Upper lobe of left lung (tissue), 6 donors: ENCODE data around the gene SLC25A48. TPM values are rescaled to one million over a fixed set of nuclear protein-coding genes. Genes with fewer than 3 reads are reported as not detected.

Source experiments
- ATAC-seq, 2 donors: fragments of 200-7000 bp; cut with Tn5 transposase; one replicate each; pipeline ENCODE4 v1.9.1; 2022; ENCODE audit warnings: mild to moderate bottlenecking in 2 of 2, moderate library complexity in 2 of 2; ENCODE audit not compliant: low FRiP score in 2 of 2
- DNase-seq, 2 donors: peaks; one replicate each; pipeline ENCODE4 v3.0.0-alpha.2; 2019 to 2020
- H3K27ac ChIP-seq, 4 donors: fragments of 200-600 bp; sonication (generic); one replicate each; pipeline ENCODE4 v1.5.1; 2016 to 2019
- H3K27me3 ChIP-seq, 4 donors: fragments of 200-600 bp; sonication (generic); one replicate each; pipeline ENCODE4 v1.5.1; 2017 to 2019
- H3K36me3 ChIP-seq, 4 donors: fragments of 200-600 bp; sonication (generic); one replicate each; pipeline ENCODE4 v1.5.1; 2016 to 2019
- H3K4me1 ChIP-seq, 4 donors: fragments of 200-600 bp; sonication (generic); one replicate each; pipeline ENCODE4 v1.5.1; 2018 to 2019
- H3K4me3 ChIP-seq, 4 donors: fragments of 200-600 bp; sonication (generic); one replicate each; pipeline ENCODE4 v1.5.1; 2017 to 2019; ENCODE audit warnings: mild to moderate bottlenecking in 2 of 4, moderate library complexity in 1 of 4
- H3K9me3 ChIP-seq, 4 donors: fragments of 200-600 bp; sonication (generic); one replicate each; pipeline ENCODE4 v1.5.1; 2018 to 2019
- EP300 ChIP-seq, 4 donors: sonication (generic); formaldehyde crosslinking; IDR thresholded peaks; one replicate each; pipeline ENCODE4 v1.5.1; 2017; ENCODE audit warnings: antibody characterized with exemption in 4 of 4, control low read depth in 2 of 4
- POLR2A ChIP-seq, 4 donors: fragments of 450-650 bp; IDR thresholded peaks; one replicate each; pipeline ENCODE4 v1.5.1; 2016 to 2017; ENCODE audit warnings: antibody characterized with exemption in 4 of 4, mild to moderate bottlenecking in 2 of 4
- POLR2AphosphoS5 ChIP-seq, 2 donors: sonication (generic); formaldehyde crosslinking; IDR thresholded peaks; one replicate each; pipeline ENCODE4 v1.5.1; 2017; ENCODE audit warnings: antibody characterized with exemption in 2 of 2
- WGBS, 2 donors: methylation state at CpG; one replicate each; pipeline ENCODE4 v1.1.5; 2017 to 2018; 5-methylcytosine and 5-hydroxymethylcytosine counted together
- total RNA-seq, 6 donors: library from RNA; depleted of rRNA in 4 of 6; stranded (reverse); fragments of >200 nt in 4 of 6; gene quantifications; one replicate each; pipeline versions ENCODE4 v1.1.0 to v1.2.1, GENCODE V29; 2016 to 2021
- TF ChIP-seq, protein P1 (sequence below), 6 experiments: fragments of 450-650 bp in 4 of 6; fragments of 200-600 bp in 2 of 6; sonication (generic) in 2 of 6; IDR thresholded peaks; one replicate each; pipeline ENCODE4 v1.5.1; 2016 to 2019; ENCODE audit warnings: antibody characterized with exemption in 6 of 6
- donor health status: DM: no; HTN: no; CAD: no; lungs with moderate emphysema.
- donor health status: DM: no; HTN: yes; CAD: no; lungs with severe emphysema.

The SLC25A48 gene
- total RNA-seq, 6 donors from 2014 or later = not detected

DNA sequence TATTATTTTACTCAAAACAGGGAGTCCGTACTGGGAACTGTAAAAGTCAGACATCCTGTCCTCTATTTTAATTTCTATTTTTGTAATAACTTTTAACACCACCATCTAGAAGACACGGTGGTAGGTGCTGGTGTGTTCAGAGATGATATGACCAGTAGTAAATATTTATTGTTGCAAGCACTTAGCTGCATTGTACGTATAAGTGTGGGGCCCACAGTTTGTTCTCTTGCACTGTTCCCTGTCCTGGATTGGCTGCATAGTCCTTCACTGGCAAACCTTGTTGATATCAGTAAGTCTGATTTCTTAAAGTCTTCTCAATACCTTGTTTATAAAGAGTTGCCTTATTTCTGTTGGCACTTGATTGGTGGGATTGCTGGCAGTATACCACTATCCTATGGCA, 85.7 kb downstream of the SLC25A48 start:
- no peak overlapping the region for H3K4me3 ChIP-seq
- H3K9me3 ChIP-seq = no peaks in the 10 kb centered on the region
- H3K27me3 ChIP-seq = no peaks in the 10 kb centered on the region
- H3K27ac ChIP-seq = no peak overlapping the region
- 54 to 72% methylated on average over 3 of the region's 3 CpGs for WGBS, 2 donors
- DNase-seq (no peak), ATAC-seq (no peak)
- no peak for TF ChIP-seq POLR2AphosphoS5 (IDR thresholded peaks at IDR 0.05)
- no peak for TF ChIP-seq EP300 (IDR thresholded peaks at IDR 0.05)
- TF ChIP-seq, protein P1, sequence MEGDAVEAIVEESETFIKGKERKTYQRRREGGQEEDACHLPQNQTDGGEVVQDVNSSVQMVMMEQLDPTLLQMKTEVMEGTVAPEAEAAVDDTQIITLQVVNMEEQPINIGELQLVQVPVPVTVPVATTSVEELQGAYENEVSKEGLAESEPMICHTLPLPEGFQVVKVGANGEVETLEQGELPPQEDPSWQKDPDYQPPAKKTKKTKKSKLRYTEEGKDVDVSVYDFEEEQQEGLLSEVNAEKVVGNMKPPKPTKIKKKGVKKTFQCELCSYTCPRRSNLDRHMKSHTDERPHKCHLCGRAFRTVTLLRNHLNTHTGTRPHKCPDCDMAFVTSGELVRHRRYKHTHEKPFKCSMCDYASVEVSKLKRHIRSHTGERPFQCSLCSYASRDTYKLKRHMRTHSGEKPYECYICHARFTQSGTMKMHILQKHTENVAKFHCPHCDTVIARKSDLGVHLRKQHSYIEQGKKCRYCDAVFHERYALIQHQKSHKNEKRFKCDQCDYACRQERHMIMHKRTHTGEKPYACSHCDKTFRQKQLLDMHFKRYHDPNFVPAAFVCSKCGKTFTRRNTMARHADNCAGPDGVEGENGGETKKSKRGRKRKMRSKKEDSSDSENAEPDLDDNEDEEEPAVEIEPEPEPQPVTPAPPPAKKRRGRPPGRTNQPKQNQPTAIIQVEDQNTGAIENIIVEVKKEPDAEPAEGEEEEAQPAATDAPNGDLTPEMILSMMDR (IDR thresholded peaks at IDR 0.05) = no peak
- TF ChIP-seq POLR2A (IDR thresholded peaks at IDR 0.05) = no peak
- H3K36me3 ChIP-seq = no peaks in the 10 kb centered on the region
- no peaks in the 10 kb centered on the region for H3K4me1 ChIP-seq

DNA sequence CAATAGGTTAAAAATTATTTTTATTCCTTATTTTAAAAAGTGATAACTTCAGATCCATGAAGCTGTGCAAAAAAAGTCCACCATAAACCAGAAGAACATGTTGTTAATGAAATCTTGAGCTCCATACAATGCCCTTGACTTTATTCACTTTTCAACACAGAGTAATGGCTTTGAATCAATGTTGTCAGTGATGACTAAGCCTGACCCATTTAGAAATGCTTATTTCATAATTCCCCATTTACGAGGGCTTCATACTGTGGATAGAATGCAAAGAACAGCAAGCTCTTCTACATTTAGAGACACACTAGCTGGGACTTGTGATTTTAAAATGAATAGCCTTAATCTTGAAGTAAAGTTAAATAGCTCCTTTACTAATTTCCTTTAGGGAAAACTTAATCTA, 86.9 kb downstream of the SLC25A48 start:
- H3K36me3 ChIP-seq = no peaks in the 10 kb centered on the region
- H3K9me3 ChIP-seq = no peaks in the 10 kb centered on the region
- H3K4me3 ChIP-seq = no peak overlapping the region
- ATAC-seq = peak in 1 of 2 donors; percentile 39
- no peak overlapping the region for H3K27ac ChIP-seq
- TF ChIP-seq, protein P1 (IDR thresholded peaks at IDR 0.05) = no peak
- TF ChIP-seq POLR2AphosphoS5 (IDR thresholded peaks at IDR 0.05) = no peak
- no peak for TF ChIP-seq EP300 (IDR thresholded peaks at IDR 0.05)
- no peak for TF ChIP-seq POLR2A (IDR thresholded peaks at IDR 0.05)
- 47 to 70% methylated on average over 1 of the region's 1 CpG for WGBS, 2 donors
- H3K4me1 ChIP-seq = no peaks in the 10 kb centered on the region
- H3K27me3 ChIP-seq = no peaks in the 10 kb centered on the region
- DNase-seq = no peak

DNA sequence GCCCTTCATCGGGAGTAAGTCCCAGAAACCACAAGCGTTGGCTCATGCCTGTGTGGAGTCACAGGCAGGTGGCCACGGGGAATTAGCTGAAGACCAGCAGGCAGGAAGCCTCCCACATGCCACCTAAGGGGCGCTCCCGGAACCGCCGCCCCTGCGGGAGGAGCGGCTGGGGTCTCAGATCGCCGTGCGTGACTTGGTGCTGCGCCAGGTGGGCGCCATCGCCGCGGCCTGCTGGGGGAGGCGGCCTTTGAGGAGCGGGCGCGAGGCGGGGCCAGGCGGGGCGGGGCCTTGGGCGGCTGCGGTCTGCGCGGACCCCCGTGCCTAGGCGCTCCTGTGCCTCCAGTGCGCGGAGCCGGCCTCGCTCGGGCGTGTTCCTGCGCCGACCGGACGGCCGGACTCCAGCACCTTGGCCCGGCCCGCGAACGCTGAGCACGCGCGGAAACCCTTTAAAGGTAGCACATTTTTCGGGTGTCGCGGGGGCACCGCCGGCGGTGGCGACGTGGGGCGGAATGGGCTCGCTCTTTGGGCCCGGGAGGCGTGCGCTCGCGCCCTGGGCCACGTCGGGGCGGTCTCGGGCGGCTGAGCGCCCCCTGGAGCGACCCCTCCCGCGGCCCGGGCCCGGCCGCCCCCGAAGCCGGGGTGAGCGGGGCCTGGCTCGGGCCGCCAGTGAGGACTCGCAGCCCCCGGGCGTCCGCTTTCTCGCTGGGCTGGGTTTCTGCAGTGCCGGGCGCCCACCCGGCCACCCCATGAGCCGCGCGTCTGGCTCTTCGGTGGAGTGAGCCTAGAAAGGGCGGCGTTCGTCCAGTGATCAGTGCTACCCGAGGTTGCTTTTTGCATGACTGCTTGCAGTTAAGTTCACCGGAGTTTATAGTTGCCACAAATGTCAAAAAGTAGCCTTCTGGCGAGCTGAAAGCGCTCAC, 95.8 kb downstream of the SLC25A48 start:
- DNase-seq (peak in 1 of 2 donors; percentile 85), ATAC-seq (peak in 1 of 2 donors; percentile 49)
- WGBS, 2 donors = 7 to 15% methylated on average over 4 to 34 of the region's 99 CpGs
- Histone ChIP-seq H3K36me3 (no peaks in the 10 kb centered on the region), H3K27ac (no peak overlapping the region), H3K4me1 (peaks cover 5 to 12% (median 9%) of the 10 kb centered on the region in 4 donors), H3K4me3 (peak overlapping the region in 3 of 4 donors; percentile 25 to 42 (median 37)), H3K9me3 (peaks cover 0 to 4% (median 0%) of the 10 kb centered on the region in 4 donors), H3K27me3 (peaks cover 0 to 18% (median 9%) of the 10 kb centered on the region in 4 donors)
- no peak for TF ChIP-seq POLR2A (IDR thresholded peaks at IDR 0.05)
- TF ChIP-seq POLR2AphosphoS5 (IDR thresholded peaks at IDR 0.05) = no peak
- no peak for TF ChIP-seq EP300 (IDR thresholded peaks at IDR 0.05)
- TF ChIP-seq, protein P1 (IDR thresholded peaks at IDR 0.05) = no peak

DNA sequence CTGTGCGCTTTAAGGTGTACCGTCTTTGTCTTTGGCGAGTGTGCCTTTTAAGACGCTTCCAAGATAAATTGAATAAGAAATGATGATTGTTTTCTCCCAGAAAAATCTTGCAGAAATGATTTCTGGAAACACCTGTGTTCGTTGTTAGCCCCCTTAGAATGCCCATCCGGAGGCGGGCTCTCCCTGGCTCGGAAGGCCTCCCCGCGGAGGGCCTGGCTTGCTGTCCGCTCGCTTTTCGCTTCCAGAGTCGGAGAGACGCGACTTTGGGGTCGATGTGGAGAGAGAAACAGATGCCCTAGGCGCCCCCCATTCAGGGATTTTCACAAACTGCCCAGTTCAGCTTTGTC, 96.5 kb downstream of the SLC25A48 start:
- Histone ChIP-seq H3K27me3 (peaks cover 0 to 18% (median 9%) of the 10 kb centered on the region in 4 donors), H3K4me3 (no peak overlapping the region), H3K4me1 (peaks cover 5 to 12% (median 9%) of the 10 kb centered on the region in 4 donors), H3K9me3 (peaks cover 0 to 4% (median 0%) of the 10 kb centered on the region in 4 donors), H3K36me3 (no peaks in the 10 kb centered on the region), H3K27ac (no peak overlapping the region)
- WGBS, 2 donors = 28 to 32% methylated on average over 18 of the region's 18 CpGs
- DNase-seq = peak in 1 of 2 donors; percentile 27
- TF ChIP-seq EP300 (IDR thresholded peaks at IDR 0.05) = no peak
- no peak for TF ChIP-seq POLR2AphosphoS5 (IDR thresholded peaks at IDR 0.05)
- TF ChIP-seq, protein P1 (IDR thresholded peaks at IDR 0.05) = no peak
- no peak for TF ChIP-seq POLR2A (IDR thresholded peaks at IDR 0.05)
- ATAC-seq = no peak
